Hepatocyte (in vitro differentiated cells): ENCODE results near the gene PTPRD.

ENCODE experiments used
- CTCF ChIP-seq: fragments of 200-600 bp; sonication (generic); IDR thresholded peaks from 2 replicates; pipeline ENCODE4 v1.5.1; 2016; ENCODE audit warnings: antibody characterized with exemption, mild to moderate bottlenecking; ENCODE audit not compliant: poor library complexity
- EZH2 ChIP-seq: fragments of 200-600 bp; sonication (generic); IDR thresholded peaks from 2 replicates; pipeline ENCODE4 v1.6.1; 2016; ENCODE audit warnings: antibody characterized with exemption, mild to moderate bottlenecking, borderline replicate concordance
- EZH2phosphoT487 ChIP-seq: fragments of 200-600 bp; sonication (generic); IDR thresholded peaks from one replicate; pipeline ENCODE4 v1.6.1; 2018; ENCODE audit warnings: antibody characterized with exemption, mild to moderate bottlenecking, low read depth, moderate library complexity; ENCODE audit not compliant: unreplicated experiment, severe bottlenecking

DNA sequence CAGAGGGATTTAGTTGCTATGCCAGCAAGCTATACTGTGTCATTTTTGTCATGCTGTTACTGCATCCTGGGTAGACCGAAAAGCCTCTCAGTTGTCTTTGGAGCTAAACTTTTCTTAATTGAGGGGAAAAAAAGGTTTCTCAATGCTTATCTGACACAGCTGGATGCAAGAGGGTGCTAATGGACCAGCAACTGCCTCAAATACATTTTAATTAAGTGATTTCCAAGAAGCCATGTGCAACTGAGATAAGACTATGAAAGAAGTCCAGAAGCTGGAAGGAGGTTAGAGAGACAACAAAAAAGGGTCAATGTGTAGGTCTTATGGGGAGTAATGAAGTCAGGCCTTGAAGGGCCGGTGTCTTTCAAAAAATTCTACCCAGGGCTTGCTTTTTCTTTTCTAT lies 2347.5 kb downstream of the PTPRD start:
- no peak for TF ChIP-seq CTCF
- TF ChIP-seq EZH2, result no peak
- TF ChIP-seq EZH2phosphoT487, result no peak
